ENCODE data around the gene ERP44. TPM values are rescaled to one million over a fixed set of nuclear protein-coding genes. Genes with fewer than 3 reads are reported as not detected.
"Not testable (repeated sequence)": the region's sequence is repeated elsewhere in the genome, so short reads cannot be mapped to it uniquely, and the experiment has no call there.

Gene ERP44
- total RNA-seq, 1 donor from 2014 or later: 17.0 TPM

- peak; percentile 52 for DNase-seq
Observed at GRCh38 chr9:100011062-100011681, 87.6 kb downstream of the ERP44 start.

- no peak for DNase-seq
Observed at GRCh38 chr9:99999797-100000196, 99.0 kb downstream of the ERP44 start.

- DNase-seq: no peak
Observed at GRCh38 chr9:99998866-99999265, 99.9 kb downstream of the ERP44 start.

GRCh38 chr9:99998266-99998665 lies 100.5 kb downstream of the ERP44 start:
- no peak for DNase-seq

GRCh38 chr9:99990508-99990907 lies 108.3 kb downstream of the ERP44 start:
- DNase-seq: not testable (repeated sequence)

- no peak for DNase-seq
Observed at GRCh38 chr9:99986642-99987041, 112.2 kb downstream of the ERP44 start.

- no peak for DNase-seq
Observed at GRCh38 chr9:99980598-99980997, 118.2 kb downstream of the ERP44 start.

GRCh38 chr9:99978221-99978620 lies 120.6 kb downstream of the ERP44 start:
- DNase-seq: no peak

- no peak for DNase-seq
Observed at GRCh38 chr9:99977033-99977792, 121.6 kb downstream of the ERP44 start.

GRCh38 chr9:99973455-99973854 lies 125.3 kb downstream of the ERP44 start:
- DNase-seq: no peak

GRCh38 chr9:99971410-99971809 lies 127.4 kb downstream of the ERP44 start:
- no peak for DNase-seq

- no peak for DNase-seq
Observed at GRCh38 chr9:99970481-99970880, 128.3 kb downstream of the ERP44 start.

- no peak for DNase-seq
Observed at GRCh38 chr9:99967457-99967856, 131.3 kb downstream of the ERP44 start.

GRCh38 chr9:99966716-99967115 lies 132.1 kb downstream of the ERP44 start:
- DNase-seq: no peak

GRCh38 chr9:99966001-99966400 lies 132.8 kb downstream of the ERP44 start:
- DNase-seq: no peak

GRCh38 chr9:99964336-99964735 lies 134.5 kb downstream of the ERP44 start:
- no peak for DNase-seq

GRCh38 chr9:99962680-99963261 lies 136.0 kb downstream of the ERP44 start:
- no peak for DNase-seq

GRCh38 chr9:99955606-99956005 lies 143.2 kb downstream of the ERP44 start:
- no peak for DNase-seq

- DNase-seq: no peak
Observed at GRCh38 chr9:99954819-99955218, 144.0 kb downstream of the ERP44 start.

GRCh38 chr9:99953861-99954507 lies 144.8 kb downstream of the ERP44 start:
- DNase-seq: no peak

- DNase-seq: peak; percentile 16
Observed at GRCh38 chr9:99948896-99949295, 149.9 kb downstream of the ERP44 start.

- no peak for DNase-seq
Observed at GRCh38 chr9:99948482-99948881, 150.3 kb downstream of the ERP44 start.

- no peak for DNase-seq
Observed at GRCh38 chr9:99947395-99947794, 151.4 kb downstream of the ERP44 start.
